Activated CD8-positive, alpha-beta memory T cell treated with anti-CD3 and anti-CD28 coated beads, Interleukin-2, amount 10 ng/mL, durations not matched to agents 7 days and 5 days (primary cell): ENCODE data around the gene MAP7D3. TPM values are rescaled to one million over a fixed set of nuclear protein-coding genes. Genes with fewer than 3 reads are reported as not detected.

ENCODE experiments used
- ATAC-seq: fragments of 150-1000 bp; cut with Tn5 transposase; one replicate; pipeline ENCODE4 v1.10.0; 2021; ENCODE audit warnings: moderate library complexity
- CTCF ChIA-PET: fragments of 350-600 bp; sonication (Branson Sonifier 250); formaldehyde crosslinking; loops from one replicate; lab custom pipeline; 2021; ENCODE audit warnings: antibody characterized with exemption; lab: Charles Lee
- DNase-seq: peaks from one replicate; pipeline ENCODE4 v3.0.0-alpha.2; 2020
- H3K27ac Mint-ChIP-seq: one replicate; pipeline ENCODE4 v1.8.0; 2021; ENCODE audit warnings: mild to moderate bottlenecking, mixed read lengths
- H3K27me3 Mint-ChIP-seq: one replicate; pipeline ENCODE4 v1.8.0; 2021; ENCODE audit warnings: mixed read lengths
- H3K36me3 Mint-ChIP-seq: one replicate; pipeline ENCODE4 v1.8.0; 2021; ENCODE audit warnings: mild to moderate bottlenecking, mixed read lengths
- H3K4me1 Mint-ChIP-seq: one replicate; pipeline ENCODE4 v1.8.0; 2021; ENCODE audit warnings: mixed read lengths
- H3K4me3 Mint-ChIP-seq: one replicate; pipeline ENCODE4 v1.8.0; 2021; ENCODE audit warnings: mild to moderate bottlenecking, moderate library complexity, mixed read lengths
- H3K9me3 Mint-ChIP-seq: one replicate; pipeline ENCODE4 v1.8.0; 2022; ENCODE audit warnings: low read depth, mixed read lengths
- total RNA-seq, 2 experiments: library from RNA; stranded (reverse); gene quantifications; one replicate each; pipeline ENCODE4 v1.2.3, GENCODE V29; 2021

The MAP7D3 gene
- total RNA-seq, 2 experiments from 2014 or later, result 13.1 to 13.9 TPM

- no peak overlapping the region for H3K27ac Mint-ChIP-seq
- H3K4me1 Mint-ChIP-seq, result peaks cover 28% of the 10 kb centered on the region
- CTCF ChIA-PET, result interaction anchor here (1.5 kb wide), 1 partner anchor 31 kb away, joined by 4 read pairs; no protein-coding TSS in a partner anchor
- no peak for DNase-seq
- H3K27me3 Mint-ChIP-seq, result no peaks in the 10 kb centered on the region
- H3K9me3 Mint-ChIP-seq, result no peaks in the 10 kb centered on the region
- no peak overlapping the region for H3K4me3 Mint-ChIP-seq
- no peak for ATAC-seq
- peaks cover 3% of the 10 kb centered on the region for H3K36me3 Mint-ChIP-seq
Measured at GRCh38 chrX:136196691-136197155, 54.5 kb downstream of the MAP7D3 start.

- Mint-ChIP-seq H3K4me3 (no peak overlapping the region), H3K36me3 (peaks cover 3% of the 10 kb centered on the region), H3K27ac (no peak overlapping the region), H3K27me3 (no peaks in the 10 kb centered on the region), H3K9me3 (no peaks in the 10 kb centered on the region), H3K4me1 (peaks cover 30% of the 10 kb centered on the region)
- no peak for ATAC-seq
- CTCF ChIA-PET, result no interaction called here
- DNase-seq, result no peak
Measured at GRCh38 chrX:136195247-136195646, 56.0 kb downstream of the MAP7D3 start.

GRCh38 chrX:136194536-136194935 lies 56.7 kb downstream of the MAP7D3 start:
- H3K9me3 Mint-ChIP-seq, result no peaks in the 10 kb centered on the region
- no peak overlapping the region for H3K27ac Mint-ChIP-seq
- peaks cover 3% of the 10 kb centered on the region for H3K36me3 Mint-ChIP-seq
- ATAC-seq, result no peak
- no peaks in the 10 kb centered on the region for H3K27me3 Mint-ChIP-seq
- DNase-seq, result no peak
- peaks cover 30% of the 10 kb centered on the region for H3K4me1 Mint-ChIP-seq
- no peak overlapping the region for H3K4me3 Mint-ChIP-seq
- CTCF ChIA-PET, result no interaction called here

GRCh38 chrX:136193771-136194170 lies 57.4 kb downstream of the MAP7D3 start:
- Mint-ChIP-seq H3K36me3 (peaks cover 3% of the 10 kb centered on the region), H3K4me3 (peak overlapping the region; percentile 37), H3K27ac (peak overlapping the region; percentile 38), H3K27me3 (no peaks in the 10 kb centered on the region), H3K9me3 (no peaks in the 10 kb centered on the region), H3K4me1 (peaks cover 30% of the 10 kb centered on the region)
- CTCF ChIA-PET, result interaction anchor here (0.7 to 0.8 kb wide), 2 partner anchors 15 to 52 kb away, joined by 3 read pairs; no protein-coding TSS in a partner anchor
- no peak for ATAC-seq
- peak; percentile 43 for DNase-seq

GRCh38 chrX:136192839-136193414 lies 58.3 kb downstream of the MAP7D3 start:
- peaks cover 30% of the 10 kb centered on the region for H3K4me1 Mint-ChIP-seq
- H3K27me3 Mint-ChIP-seq, result no peaks in the 10 kb centered on the region
- peaks cover 3% of the 10 kb centered on the region for H3K36me3 Mint-ChIP-seq
- no peak for ATAC-seq
- H3K27ac Mint-ChIP-seq, result no peak overlapping the region
- no peak overlapping the region for H3K4me3 Mint-ChIP-seq
- no peak for DNase-seq
- no peaks in the 10 kb centered on the region for H3K9me3 Mint-ChIP-seq
- CTCF ChIA-PET, result interaction anchor here (0.7 to 1.0 kb wide), 3 partner anchors 16 to 259 kb away, joined by 3 read pairs; no protein-coding TSS in a partner anchor

GRCh38 chrX:136192135-136192534 lies 59.1 kb downstream of the MAP7D3 start:
- H3K36me3 Mint-ChIP-seq, result peaks cover 3% of the 10 kb centered on the region
- ATAC-seq (no peak), DNase-seq (no peak)
- CTCF ChIA-PET, result interaction anchor here (1.0 to 1.4 kb wide), 2 partner anchors 29 to 164 kb away, joined by 3 to 4 read pairs; no protein-coding TSS in a partner anchor
- no peaks in the 10 kb centered on the region for H3K9me3 Mint-ChIP-seq
- peaks cover 30% of the 10 kb centered on the region for H3K4me1 Mint-ChIP-seq
- H3K27me3 Mint-ChIP-seq, result no peaks in the 10 kb centered on the region
- H3K4me3 Mint-ChIP-seq, result no peak overlapping the region
- H3K27ac Mint-ChIP-seq, result peak overlapping the region; percentile 62

- Mint-ChIP-seq H3K9me3 (no peaks in the 10 kb centered on the region), H3K27me3 (no peaks in the 10 kb centered on the region), H3K36me3 (peaks cover 3% of the 10 kb centered on the region), H3K4me1 (peaks cover 29% of the 10 kb centered on the region), H3K4me3 (no peak overlapping the region), H3K27ac (no peak overlapping the region)
- CTCF ChIA-PET, result interaction anchor here (1.4 kb wide), 1 partner anchor 163 kb away, joined by 4 read pairs; no protein-coding TSS in a partner anchor
- DNase-seq (no peak), ATAC-seq (no peak)
Measured at GRCh38 chrX:136191171-136191570, 60.0 kb downstream of the MAP7D3 start.

- H3K27me3 Mint-ChIP-seq, result no peaks in the 10 kb centered on the region
- CTCF ChIA-PET, result no interaction called here
- no peak overlapping the region for H3K27ac Mint-ChIP-seq
- peaks cover 34% of the 10 kb centered on the region for H3K4me1 Mint-ChIP-seq
- DNase-seq (no peak), ATAC-seq (no peak)
- peaks cover 3% of the 10 kb centered on the region for H3K36me3 Mint-ChIP-seq
- H3K4me3 Mint-ChIP-seq, result no peak overlapping the region
- no peaks in the 10 kb centered on the region for H3K9me3 Mint-ChIP-seq
Measured at GRCh38 chrX:136190038-136190713, 61.0 kb downstream of the MAP7D3 start.

GRCh38 chrX:136189222-136189621 lies 62.0 kb downstream of the MAP7D3 start:
- ATAC-seq (no peak), DNase-seq (no peak)
- CTCF ChIA-PET, result interaction anchor here (1.2 kb wide), 1 partner anchor 27 kb away, joined by 4 read pairs; no protein-coding TSS in a partner anchor
- H3K36me3 Mint-ChIP-seq, result peaks cover 3% of the 10 kb centered on the region
- no peak overlapping the region for H3K4me3 Mint-ChIP-seq
- H3K27me3 Mint-ChIP-seq, result no peaks in the 10 kb centered on the region
- no peak overlapping the region for H3K27ac Mint-ChIP-seq
- H3K4me1 Mint-ChIP-seq, result peaks cover 33% of the 10 kb centered on the region
- H3K9me3 Mint-ChIP-seq, result no peaks in the 10 kb centered on the region

- Mint-ChIP-seq H3K27me3 (no peaks in the 10 kb centered on the region), H3K36me3 (no peaks in the 10 kb centered on the region), H3K27ac (no peak overlapping the region), H3K4me1 (peaks cover 7% of the 10 kb centered on the region), H3K9me3 (no peaks in the 10 kb centered on the region), H3K4me3 (no peak overlapping the region)
- CTCF ChIA-PET, result no interaction called here
- ATAC-seq (no peak), DNase-seq (no peak)
Measured at GRCh38 chrX:136186023-136186413, 65.2 kb downstream of the MAP7D3 start.

GRCh38 chrX:136185401-136186022 lies 65.7 kb downstream of the MAP7D3 start:
- H3K4me3 Mint-ChIP-seq, result no peak overlapping the region
- no peak overlapping the region for H3K27ac Mint-ChIP-seq
- H3K27me3 Mint-ChIP-seq, result no peaks in the 10 kb centered on the region
- no peak for DNase-seq
- CTCF ChIA-PET, result no interaction called here
- H3K9me3 Mint-ChIP-seq, result no peaks in the 10 kb centered on the region
- H3K4me1 Mint-ChIP-seq, result peaks cover 7% of the 10 kb centered on the region
- no peaks in the 10 kb centered on the region for H3K36me3 Mint-ChIP-seq
- no peak for ATAC-seq

GRCh38 chrX:136183917-136184316 lies 67.3 kb downstream of the MAP7D3 start:
- DNase-seq (no peak), ATAC-seq (no peak)
- H3K9me3 Mint-ChIP-seq, result no peaks in the 10 kb centered on the region
- no peak overlapping the region for H3K4me3 Mint-ChIP-seq
- no peaks in the 10 kb centered on the region for H3K27me3 Mint-ChIP-seq
- no peaks in the 10 kb centered on the region for H3K36me3 Mint-ChIP-seq
- peaks cover 7% of the 10 kb centered on the region for H3K4me1 Mint-ChIP-seq
- CTCF ChIA-PET, result interaction anchor here (0.8 kb wide), 1 partner anchor 156 kb away, joined by 3 read pairs; no protein-coding TSS in a partner anchor
- H3K27ac Mint-ChIP-seq, result no peak overlapping the region

- Mint-ChIP-seq H3K9me3 (no peaks in the 10 kb centered on the region), H3K4me1 (peaks cover 7% of the 10 kb centered on the region), H3K4me3 (no peak overlapping the region), H3K27me3 (no peaks in the 10 kb centered on the region), H3K36me3 (no peaks in the 10 kb centered on the region), H3K27ac (no peak overlapping the region)
- no peak for ATAC-seq
- DNase-seq, result no peak
- CTCF ChIA-PET, result interaction anchor here (0.7 to 0.8 kb wide), 2 partner anchors 155 to 693 kb away, joined by 3 read pairs; no protein-coding TSS in a partner anchor
Measured at GRCh38 chrX:136183172-136183571, 68.0 kb downstream of the MAP7D3 start.
